Measurements from ENCODE around the gene DDX27.

- TF ChIP-seq CTCF (conservative IDR thresholded peaks at IDR 0.05; ENCODE audit: low read depth, low read length) (no peak), EZH2 (IDR thresholded peaks at IDR 0.05; ENCODE audit: low read length, unreplicated experiment) (no peak), EZH2phosphoT487 (IDR thresholded peaks at IDR 0.05; ENCODE audit: borderline replicate concordance, low read length) (no peak)
Observed at GRCh38 chr20:49169547-49169946, 49.7 kb upstream of the DDX27 start.
